UCSD-AML1 (cell line): Measurements from ENCODE around the gene CC2D1B.
A peak's percentile ranks its signal among the peaks of the same experiment; 100 is the strongest.
"Not testable (repeated sequence)": the region's sequence is repeated elsewhere in the genome, so short reads cannot be mapped to it uniquely, and the experiment has no call there.

ENCODE experiments used
- DNase-seq: peaks from one replicate; lab custom pipeline; 2025; ENCODE audit not compliant: unreplicated experiment; lab: John Stamatoyannopoulos, UW

Gene CC2D1B

GRCh38 chr1:52365746-52366516 is at the start of gene CC2D1B:
CC2D1B (minus strand) TSS chr1:52366205; CDS start chr1:52364620, 1,585 bp downstream.
- DNase-seq: peak; percentile 99

GRCh38 chr1:52414942-52415341 is 48.9 kb upstream of the CC2D1B start:
- no peak for DNase-seq

GRCh38 chr1:52413410-52413989 is 47.5 kb upstream of the CC2D1B start:
- DNase-seq: no peak

GRCh38 chr1:52404975-52405338 is 39.0 kb upstream of the CC2D1B start:
- DNase-seq: no peak

GRCh38 chr1:52404116-52404974 is 38.3 kb upstream of the CC2D1B start, which contains the start of the genes ORC1 and PRPF38A:
ORC1 (minus strand) TSS chr1:52404423; CDS start chr1:52402223, 2,200 bp downstream.
PRPF38A (plus strand) TSS chr1:52404602; CDS start chr1:52404750, 148 bp downstream.
- peak; percentile 96 for DNase-seq

GRCh38 chr1:52403566-52404115 is 37.6 kb upstream of the CC2D1B start:
- peak; percentile 68 for DNase-seq

GRCh38 chr1:52402860-52403240 is 36.8 kb upstream of the CC2D1B start:
- no peak for DNase-seq

- DNase-seq: no peak
These were observed 34.1 kb upstream of the CC2D1B start for GRCh38 chr1:52400131-52400530.

- no peak for DNase-seq
These were observed 33.6 kb upstream of the CC2D1B start for GRCh38 chr1:52399629-52400028.

- DNase-seq: no peak
These were observed 27.2 kb upstream of the CC2D1B start for GRCh38 chr1:52393174-52393573.

- no peak for DNase-seq
These were observed 20.5 kb upstream of the CC2D1B start for GRCh38 chr1:52386458-52386857.

GRCh38 chr1:52385376-52385775 is 19.4 kb upstream of the CC2D1B start:
- no peak for DNase-seq

- DNase-seq: not testable (repeated sequence)
These were observed 3.8 kb upstream of the CC2D1B start for GRCh38 chr1:52369851-52370250.

GRCh38 chr1:52368383-52369172 is 2.6 kb upstream of the CC2D1B start:
- DNase-seq: peak; percentile 21

GRCh38 chr1:52367272-52367671 is 1.3 kb upstream of the CC2D1B start:
- no peak for DNase-seq

GRCh38 chr1:52366517-52366827 is 467 bp upstream of the CC2D1B start:
- DNase-seq: no peak

GRCh38 chr1:52365071-52365745 is 797 bp downstream of the CC2D1B start:
- peak; percentile 51 for DNase-seq

GRCh38 chr1:52364235-52364839 is 1.7 kb downstream of the CC2D1B start:
- no peak for DNase-seq

- no peak for DNase-seq
These were observed 5.4 kb downstream of the CC2D1B start for GRCh38 chr1:52360595-52360968.
